Measurements from ENCODE around the gene SH3RF3.

DNA sequence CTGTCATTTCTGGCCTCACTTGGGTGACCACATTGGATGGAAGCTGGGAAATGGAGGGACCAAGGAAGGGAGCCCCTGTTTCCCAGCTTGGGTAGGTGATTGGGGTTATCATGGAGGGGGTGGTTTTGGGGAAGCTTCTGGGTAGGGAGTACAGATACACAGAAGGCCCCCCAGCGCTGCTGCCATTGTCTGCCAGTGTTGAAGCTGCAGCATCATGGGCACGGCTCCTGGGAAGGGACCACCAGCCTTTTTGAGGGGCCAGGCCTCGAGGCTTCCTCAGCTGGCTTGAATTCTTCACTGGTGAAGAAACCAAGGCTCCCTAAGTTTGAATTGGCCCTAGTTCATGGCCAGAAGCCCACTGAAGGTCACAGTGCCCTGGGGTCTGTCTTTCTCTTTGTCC lies 25.2 kb downstream of the SH3RF3 start:
- TF ChIP-seq, protein P1, sequence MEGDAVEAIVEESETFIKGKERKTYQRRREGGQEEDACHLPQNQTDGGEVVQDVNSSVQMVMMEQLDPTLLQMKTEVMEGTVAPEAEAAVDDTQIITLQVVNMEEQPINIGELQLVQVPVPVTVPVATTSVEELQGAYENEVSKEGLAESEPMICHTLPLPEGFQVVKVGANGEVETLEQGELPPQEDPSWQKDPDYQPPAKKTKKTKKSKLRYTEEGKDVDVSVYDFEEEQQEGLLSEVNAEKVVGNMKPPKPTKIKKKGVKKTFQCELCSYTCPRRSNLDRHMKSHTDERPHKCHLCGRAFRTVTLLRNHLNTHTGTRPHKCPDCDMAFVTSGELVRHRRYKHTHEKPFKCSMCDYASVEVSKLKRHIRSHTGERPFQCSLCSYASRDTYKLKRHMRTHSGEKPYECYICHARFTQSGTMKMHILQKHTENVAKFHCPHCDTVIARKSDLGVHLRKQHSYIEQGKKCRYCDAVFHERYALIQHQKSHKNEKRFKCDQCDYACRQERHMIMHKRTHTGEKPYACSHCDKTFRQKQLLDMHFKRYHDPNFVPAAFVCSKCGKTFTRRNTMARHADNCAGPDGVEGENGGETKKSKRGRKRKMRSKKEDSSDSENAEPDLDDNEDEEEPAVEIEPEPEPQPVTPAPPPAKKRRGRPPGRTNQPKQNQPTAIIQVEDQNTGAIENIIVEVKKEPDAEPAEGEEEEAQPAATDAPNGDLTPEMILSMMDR (IDR thresholded peaks at IDR 0.05; ENCODE audit: insufficient read depth, low read depth, low read length) = no peak
- TF ChIP-seq EZH2 (IDR thresholded peaks at IDR 0.05; ENCODE audit: insufficient read depth, low read length) = no peak
